VCaP (cell line): ENCODE data around the gene ITGAX.
"Not testable (repeated sequence)": the region's sequence is repeated elsewhere in the genome, so short reads cannot be mapped to it uniquely, and the experiment has no call there.

Source experiments
- H3K27ac ChIP-seq: fragments of 450-650 bp; 2 replicates; pipeline ENCODE4 v1.5.1; 2017
- TF ChIP-seq, protein P1 (sequence below): fragments of 450-650 bp; conservative IDR thresholded peaks from 2 replicates; pipeline ENCODE4 v1.5.1; 2017; ENCODE audit warnings: mild to moderate bottlenecking, moderate library complexity

ITGAX gene

DNA sequence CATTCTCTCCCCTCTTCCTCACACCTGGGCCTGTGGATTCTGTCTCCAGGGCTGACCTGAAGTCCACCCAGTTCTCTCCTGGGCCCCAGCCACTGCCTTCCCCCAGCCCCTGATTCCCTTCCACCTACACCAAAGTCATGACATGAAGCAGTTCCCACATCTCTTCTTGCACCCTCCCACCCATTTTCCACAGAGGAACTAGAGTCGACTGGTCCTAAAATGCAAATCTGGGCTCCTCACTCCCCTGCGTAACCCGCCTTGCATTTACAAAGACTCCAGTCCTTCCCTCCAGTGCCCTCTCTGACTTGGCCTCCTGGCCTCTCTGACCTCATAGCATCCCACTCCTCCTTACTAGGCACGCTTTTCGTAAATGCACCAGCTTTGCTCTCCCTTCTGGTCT, 58.4 kb downstream of the ITGAX start:
- H3K27ac ChIP-seq: no peak overlapping the region
- TF ChIP-seq, protein P1, sequence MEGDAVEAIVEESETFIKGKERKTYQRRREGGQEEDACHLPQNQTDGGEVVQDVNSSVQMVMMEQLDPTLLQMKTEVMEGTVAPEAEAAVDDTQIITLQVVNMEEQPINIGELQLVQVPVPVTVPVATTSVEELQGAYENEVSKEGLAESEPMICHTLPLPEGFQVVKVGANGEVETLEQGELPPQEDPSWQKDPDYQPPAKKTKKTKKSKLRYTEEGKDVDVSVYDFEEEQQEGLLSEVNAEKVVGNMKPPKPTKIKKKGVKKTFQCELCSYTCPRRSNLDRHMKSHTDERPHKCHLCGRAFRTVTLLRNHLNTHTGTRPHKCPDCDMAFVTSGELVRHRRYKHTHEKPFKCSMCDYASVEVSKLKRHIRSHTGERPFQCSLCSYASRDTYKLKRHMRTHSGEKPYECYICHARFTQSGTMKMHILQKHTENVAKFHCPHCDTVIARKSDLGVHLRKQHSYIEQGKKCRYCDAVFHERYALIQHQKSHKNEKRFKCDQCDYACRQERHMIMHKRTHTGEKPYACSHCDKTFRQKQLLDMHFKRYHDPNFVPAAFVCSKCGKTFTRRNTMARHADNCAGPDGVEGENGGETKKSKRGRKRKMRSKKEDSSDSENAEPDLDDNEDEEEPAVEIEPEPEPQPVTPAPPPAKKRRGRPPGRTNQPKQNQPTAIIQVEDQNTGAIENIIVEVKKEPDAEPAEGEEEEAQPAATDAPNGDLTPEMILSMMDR: no peak

DNA sequence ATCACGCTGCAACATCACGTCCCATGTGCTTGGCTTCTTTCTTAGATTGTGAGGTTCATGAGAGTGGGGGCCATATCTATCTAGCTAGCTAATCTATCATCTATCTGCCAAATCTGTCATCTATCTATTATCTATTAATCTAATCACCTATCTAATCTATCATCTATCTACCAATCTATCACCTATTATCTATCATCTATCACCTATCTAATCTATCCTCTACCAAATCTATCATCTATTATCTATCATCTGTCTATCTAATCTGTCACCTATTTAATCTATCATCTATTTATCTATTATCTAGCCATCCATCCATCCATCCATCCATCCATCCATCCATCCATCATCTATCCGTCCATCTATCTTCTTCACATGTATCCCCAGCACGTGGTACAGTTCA, 59.0 kb downstream of the ITGAX start:
- H3K27ac ChIP-seq: no peak overlapping the region
- TF ChIP-seq, protein P1: no peak

DNA sequence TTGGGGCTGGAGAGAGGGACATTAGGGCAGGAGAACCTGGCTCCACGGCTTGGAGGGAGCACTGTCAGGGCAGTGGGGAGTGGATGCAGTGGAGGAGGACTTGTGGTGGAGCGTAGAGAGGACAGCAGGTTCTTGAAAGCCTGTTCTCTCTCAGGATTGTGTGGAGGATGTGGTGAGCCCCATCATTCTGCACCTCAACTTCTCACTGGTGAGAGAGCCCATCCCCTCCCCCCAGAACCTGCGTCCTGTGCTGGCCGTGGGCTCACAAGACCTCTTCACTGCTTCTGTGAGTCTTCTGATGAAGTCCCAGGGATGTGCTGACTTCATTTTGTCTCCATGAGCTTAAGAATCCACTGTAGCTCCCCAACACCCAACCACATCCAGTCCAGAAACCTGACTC, 59.7 kb downstream of the ITGAX start:
- no peak overlapping the region for H3K27ac ChIP-seq
- TF ChIP-seq, protein P1: no peak

DNA sequence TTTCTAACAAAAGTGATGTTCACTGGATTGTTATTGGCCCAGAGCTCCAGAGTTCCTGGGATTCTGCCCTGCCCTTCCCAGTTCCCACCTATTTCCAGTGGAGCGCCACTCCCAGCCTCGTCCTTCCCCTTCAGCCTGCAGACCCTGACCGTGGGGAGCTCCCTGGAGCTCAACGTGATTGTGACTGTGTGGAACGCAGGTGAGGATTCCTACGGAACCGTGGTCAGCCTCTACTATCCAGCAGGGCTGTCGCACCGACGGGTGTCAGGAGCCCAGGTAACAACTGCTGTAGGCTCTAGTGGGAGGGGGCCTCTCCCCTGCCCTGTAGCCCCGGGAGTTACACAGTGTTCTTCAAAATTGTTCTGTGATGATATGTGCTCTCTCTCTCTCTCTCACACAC, 61.4 kb downstream of the ITGAX start:
- TF ChIP-seq, protein P1: no peak
- H3K27ac ChIP-seq: no peak overlapping the region

DNA sequence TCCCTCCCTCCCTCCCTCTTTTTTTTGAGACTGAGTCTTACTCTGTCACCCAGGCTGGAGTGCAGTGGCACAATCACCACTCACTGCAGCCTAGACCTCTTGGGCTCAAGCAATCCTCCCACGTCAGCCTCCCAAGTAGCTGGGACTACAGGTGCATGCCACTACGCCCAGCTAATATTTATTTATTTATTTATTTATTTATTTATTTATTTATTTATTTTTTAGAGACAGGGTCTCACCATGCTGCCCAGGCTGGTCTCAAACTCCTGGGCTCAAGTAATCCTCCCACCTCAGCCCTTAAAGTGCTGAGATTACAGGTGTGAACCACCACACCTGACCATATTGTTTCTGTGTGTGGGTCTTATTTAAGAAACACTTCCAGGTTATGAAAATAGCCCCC, 62.1 kb downstream of the ITGAX start:
- not testable (repeated sequence) for H3K27ac ChIP-seq

DNA sequence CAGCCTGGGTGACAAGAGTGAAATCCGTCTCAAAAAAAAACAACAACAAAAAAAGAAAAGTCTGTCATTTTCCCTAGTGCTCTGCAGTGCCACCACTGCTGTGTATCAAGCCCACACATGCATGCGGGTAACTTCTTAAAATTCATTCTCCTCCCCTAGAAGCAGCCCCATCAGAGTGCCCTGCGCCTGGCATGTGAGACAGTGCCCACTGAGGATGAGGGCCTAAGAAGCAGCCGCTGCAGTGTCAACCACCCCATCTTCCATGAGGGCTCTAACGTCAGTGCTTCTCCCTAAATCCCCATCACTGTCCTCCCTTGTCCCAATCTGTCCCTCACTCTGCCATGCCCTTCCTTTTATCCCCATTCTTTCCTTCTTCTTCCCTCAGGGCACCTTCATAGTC, 62.9 kb downstream of the ITGAX start:
- TF ChIP-seq, protein P1: no peak
- H3K27ac ChIP-seq: no peak overlapping the region

DNA sequence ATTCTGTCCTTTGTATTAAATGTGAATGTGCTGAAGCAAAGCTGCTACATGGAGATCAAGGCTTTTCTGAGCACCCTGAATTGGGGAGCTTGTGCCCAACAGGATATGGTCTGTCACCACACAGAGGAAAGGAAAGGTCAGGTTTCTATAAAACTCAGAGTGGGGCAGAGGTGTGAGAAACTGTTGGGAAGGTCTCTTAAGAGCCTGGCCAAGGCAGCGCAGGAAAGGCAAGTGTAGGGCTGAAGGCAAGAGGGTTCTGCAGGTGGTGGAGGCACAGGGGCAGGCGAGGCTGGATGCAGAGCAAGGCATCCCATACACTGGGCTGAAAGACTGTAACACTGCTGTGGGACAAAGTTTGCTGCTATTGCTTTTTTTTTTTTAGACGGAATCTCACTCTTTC, 65.1 kb downstream of the ITGAX start:
- H3K27ac ChIP-seq: no peak overlapping the region
- TF ChIP-seq, protein P1: no peak

DNA sequence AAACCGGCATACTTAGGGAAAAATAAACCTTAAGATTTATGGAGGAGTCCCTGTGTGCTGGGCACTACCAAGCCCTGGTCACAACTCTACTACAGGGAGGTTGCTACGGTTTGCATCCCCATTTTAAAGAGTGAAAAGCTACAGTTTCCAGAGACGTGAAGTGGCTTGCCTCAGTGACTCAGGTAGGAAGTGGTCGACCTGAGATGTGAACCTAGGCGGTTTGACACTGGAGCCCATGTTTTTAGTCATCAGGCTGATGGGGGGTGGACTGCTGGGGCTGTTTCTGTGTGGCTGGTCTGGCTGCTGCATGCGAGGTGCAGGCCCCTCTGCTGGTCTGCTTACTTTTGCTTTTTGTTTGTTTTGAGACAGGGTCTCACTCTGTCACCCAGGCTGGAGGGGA, 66.6 kb downstream of the ITGAX start:
- no peak overlapping the region for H3K27ac ChIP-seq
- TF ChIP-seq, protein P1: no peak
